ENCODE results near the gene N4BP2.

GRCh38 chr4:40197879-40198689 lies 141.4 kb downstream of the N4BP2 start:
- TF ChIP-seq CTCF (IDR thresholded peaks at IDR 0.05; ENCODE audit: low read length) (no peak), EZH2 (IDR thresholded peaks at IDR 0.05; ENCODE audit: borderline replicate concordance, low read length) (no peak)

Data from OCI-LY1 (cell line).